GM21447 (cell line): ENCODE measurements around the gene GTSF1L.

ENCODE experiments used
- ATAC-seq: cut with Tn5 transposase; IDR thresholded peaks from one replicate; pipeline ENCODE4 v1.9.1; 2021; ENCODE audit not compliant: unreplicated experiment

The GTSF1L gene

GRCh38 chr20:43676368-43676767 is 50.4 kb downstream of the GTSF1L start:
- no peak for ATAC-seq
